Astrocyte (in vitro differentiated cells and primary cell): Measurements from ENCODE around the gene PIWIL1.

ENCODE experiments used
- EZH2 ChIP-seq: IDR thresholded peaks from 2 replicates; pipeline ENCODE4 v1.6.1; 2012; ENCODE audit warnings: mild to moderate bottlenecking, low read length, inconsistent platforms; ENCODE audit not compliant: insufficient read depth
- TF ChIP-seq, protein P1 (sequence below): IDR thresholded peaks from 2 replicates; pipeline ENCODE4 v1.5.1; 2011; ENCODE audit warnings: low read depth, mild to moderate bottlenecking, inconsistent platforms, low read length, moderate library complexity; ENCODE audit not compliant: insufficient read depth

GRCh38 chr12:130300090-130300489 lies 37.6 kb upstream of the PIWIL1 start:
- no peak for TF ChIP-seq EZH2
- TF ChIP-seq, protein P1, sequence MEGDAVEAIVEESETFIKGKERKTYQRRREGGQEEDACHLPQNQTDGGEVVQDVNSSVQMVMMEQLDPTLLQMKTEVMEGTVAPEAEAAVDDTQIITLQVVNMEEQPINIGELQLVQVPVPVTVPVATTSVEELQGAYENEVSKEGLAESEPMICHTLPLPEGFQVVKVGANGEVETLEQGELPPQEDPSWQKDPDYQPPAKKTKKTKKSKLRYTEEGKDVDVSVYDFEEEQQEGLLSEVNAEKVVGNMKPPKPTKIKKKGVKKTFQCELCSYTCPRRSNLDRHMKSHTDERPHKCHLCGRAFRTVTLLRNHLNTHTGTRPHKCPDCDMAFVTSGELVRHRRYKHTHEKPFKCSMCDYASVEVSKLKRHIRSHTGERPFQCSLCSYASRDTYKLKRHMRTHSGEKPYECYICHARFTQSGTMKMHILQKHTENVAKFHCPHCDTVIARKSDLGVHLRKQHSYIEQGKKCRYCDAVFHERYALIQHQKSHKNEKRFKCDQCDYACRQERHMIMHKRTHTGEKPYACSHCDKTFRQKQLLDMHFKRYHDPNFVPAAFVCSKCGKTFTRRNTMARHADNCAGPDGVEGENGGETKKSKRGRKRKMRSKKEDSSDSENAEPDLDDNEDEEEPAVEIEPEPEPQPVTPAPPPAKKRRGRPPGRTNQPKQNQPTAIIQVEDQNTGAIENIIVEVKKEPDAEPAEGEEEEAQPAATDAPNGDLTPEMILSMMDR: no peak
